HEK293 (cell line): ENCODE data around the gene PDE11A.

Experiments used
- CTCF ChIP-seq: fragments of 450-650 bp; formaldehyde crosslinking; IDR thresholded peaks from 2 replicates; pipeline ENCODE4 v1.5.1; 2016; ENCODE audit warnings: missing biosample characterization, missing genetic modification characterization
- GLI2 ChIP-seq: fragments of 450-650 bp; formaldehyde crosslinking; IDR thresholded peaks from 2 replicates; pipeline ENCODE4; 2017; ENCODE audit warnings: missing biosample characterization, missing genetic modification characterization, low read depth, borderline replicate concordance
- PRDM6 ChIP-seq: fragments of 450-650 bp; formaldehyde crosslinking; IDR thresholded peaks from 2 replicates; pipeline ENCODE4 v1.5.1; 2017; ENCODE audit warnings: missing biosample characterization, missing genetic modification characterization
- ZFP37 ChIP-seq: fragments of 450-650 bp; formaldehyde crosslinking; IDR thresholded peaks from 2 replicates; pipeline ENCODE4 v1.5.1; 2016; ENCODE audit warnings: missing biosample characterization, missing genetic modification characterization
- ZNF184 ChIP-seq: fragments of 450-650 bp; IDR thresholded peaks from 2 replicates; pipeline ENCODE4 v1.5.1; 2018; ENCODE audit warnings: missing biosample characterization, mild to moderate bottlenecking, missing genetic modification characterization
- ZNF513 ChIP-seq: fragments of 450-650 bp; IDR thresholded peaks from 2 replicates; pipeline ENCODE4 v1.5.1; 2018; ENCODE audit warnings: missing biosample characterization, missing genetic modification characterization
- ZNF624 ChIP-seq: fragments of 450-650 bp; formaldehyde crosslinking; IDR thresholded peaks from 2 replicates; pipeline ENCODE4 v1.5.1; 2017; ENCODE audit warnings: missing biosample characterization, missing genetic modification characterization
- ZNF677 ChIP-seq: fragments of 450-650 bp; IDR thresholded peaks from 2 replicates; pipeline ENCODE4 v1.5.0; 2018; ENCODE audit warnings: missing biosample characterization, mild to moderate bottlenecking, missing genetic modification characterization, moderate library complexity
- TF ChIP-seq, protein P1 (sequence below): fragments of 450-650 bp; formaldehyde crosslinking; IDR thresholded peaks from 2 replicates; pipeline ENCODE4 v1.5.1; 2016; ENCODE audit warnings: missing biosample characterization, missing genetic modification characterization
- TF ChIP-seq, protein P2 (sequence below): fragments of 450-650 bp; formaldehyde crosslinking; IDR thresholded peaks from 2 replicates; pipeline ENCODE4 v1.5.1; 2016; ENCODE audit warnings: missing biosample characterization, missing genetic modification characterization

GRCh38 chr2:177721818-177722567 is 350.6 kb downstream of the PDE11A start:
- TF ChIP-seq ZNF184 (tag by site-specific recombination) (no peak), CTCF (tag by site-specific recombination) (no peak), GLI2 (tag by site-specific recombination) (no peak), ZNF624 (no peak), ZNF513 (no peak), ZNF677 (tag by site-specific recombination) (no peak), PRDM6 (peak; percentile 87), ZFP37 (tag by site-specific recombination) (no peak)
- TF ChIP-seq, protein P1, sequence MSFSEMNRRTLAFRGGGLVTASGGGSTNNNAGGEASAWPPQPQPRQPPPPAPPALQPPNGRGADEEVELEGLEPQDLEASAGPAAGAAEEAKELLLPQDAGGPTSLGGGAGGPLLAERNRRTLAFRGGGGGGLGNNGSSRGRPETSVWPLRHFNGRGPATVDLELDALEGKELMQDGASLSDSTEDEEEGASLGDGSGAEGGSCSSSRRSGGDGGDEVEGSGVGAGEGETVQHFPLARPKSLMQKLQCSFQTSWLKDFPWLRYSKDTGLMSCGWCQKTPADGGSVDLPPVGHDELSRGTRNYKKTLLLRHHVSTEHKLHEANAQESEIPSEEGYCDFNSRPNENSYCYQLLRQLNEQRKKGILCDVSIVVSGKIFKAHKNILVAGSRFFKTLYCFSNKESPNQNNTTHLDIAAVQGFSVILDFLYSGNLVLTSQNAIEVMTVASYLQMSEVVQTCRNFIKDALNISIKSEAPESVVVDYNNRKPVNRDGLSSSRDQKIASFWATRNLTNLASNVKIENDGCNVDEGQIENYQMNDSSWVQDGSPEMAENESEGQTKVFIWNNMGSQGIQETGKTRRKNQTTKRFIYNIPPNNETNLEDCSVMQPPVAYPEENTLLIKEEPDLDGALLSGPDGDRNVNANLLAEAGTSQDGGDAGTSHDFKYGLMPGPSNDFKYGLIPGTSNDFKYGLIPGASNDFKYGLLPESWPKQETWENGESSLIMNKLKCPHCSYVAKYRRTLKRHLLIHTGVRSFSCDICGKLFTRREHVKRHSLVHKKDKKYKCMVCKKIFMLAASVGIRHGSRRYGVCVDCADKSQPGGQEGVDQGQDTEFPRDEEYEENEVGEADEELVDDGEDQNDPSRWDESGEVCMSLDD (tag by site-specific recombination) = no peak
- TF ChIP-seq, protein P2, sequence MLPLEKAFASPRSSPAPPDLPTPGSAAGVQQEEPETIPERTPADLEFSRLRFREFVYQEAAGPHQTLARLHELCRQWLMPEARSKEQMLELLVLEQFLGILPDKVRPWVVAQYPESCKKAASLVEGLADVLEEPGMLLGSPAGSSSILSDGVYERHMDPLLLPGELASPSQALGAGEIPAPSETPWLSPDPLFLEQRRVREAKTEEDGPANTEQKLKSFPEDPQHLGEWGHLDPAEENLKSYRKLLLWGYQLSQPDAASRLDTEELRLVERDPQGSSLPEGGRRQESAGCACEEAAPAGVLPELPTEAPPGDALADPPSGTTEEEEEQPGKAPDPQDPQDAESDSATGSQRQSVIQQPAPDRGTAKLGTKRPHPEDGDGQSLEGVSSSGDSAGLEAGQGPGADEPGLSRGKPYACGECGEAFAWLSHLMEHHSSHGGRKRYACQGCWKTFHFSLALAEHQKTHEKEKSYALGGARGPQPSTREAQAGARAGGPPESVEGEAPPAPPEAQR = no peak
